HCT116 (cell line): ENCODE results near the gene SOCS3.

ENCODE experiments used
- CTCF ChIP-seq, 3 experiments: fragments of 200-600 bp in 1 of 3; sonication (generic) in 1 of 3; IDR thresholded peaks in 2 of 3; conservative IDR thresholded peaks in 1 of 3; 2 replicates each; pipeline ENCODE4 v1.5.1; 2012 to 2017; ENCODE audit warnings: low read depth in 2 of 3, low read length in 2 of 3, antibody characterized with exemption in 1 of 3, borderline replicate concordance in 1 of 3, control low read depth in 1 of 3, mild to moderate bottlenecking in 1 of 3, mixed read lengths in 1 of 3, mixed run types in 1 of 3, moderate library complexity in 1 of 3; ENCODE audit not compliant: insufficient read depth in 1 of 3
- EZH2 ChIP-seq: fragments of 200-600 bp; sonication (generic); IDR thresholded peaks from 2 replicates; pipeline ENCODE4 v1.6.1; 2017; ENCODE audit warnings: antibody characterized with exemption, mixed run types
- JUND ChIP-seq: IDR thresholded peaks from 2 replicates; pipeline ENCODE4 v1.6.1; 2012
- POLR2A ChIP-seq: IDR thresholded peaks from 2 replicates; pipeline ENCODE4 v1.7.0; 2011; ENCODE audit warnings: borderline replicate concordance; ENCODE audit not compliant: insufficient read depth, insufficient read length; ENCODE audit errors: extremely low read depth

DNA sequence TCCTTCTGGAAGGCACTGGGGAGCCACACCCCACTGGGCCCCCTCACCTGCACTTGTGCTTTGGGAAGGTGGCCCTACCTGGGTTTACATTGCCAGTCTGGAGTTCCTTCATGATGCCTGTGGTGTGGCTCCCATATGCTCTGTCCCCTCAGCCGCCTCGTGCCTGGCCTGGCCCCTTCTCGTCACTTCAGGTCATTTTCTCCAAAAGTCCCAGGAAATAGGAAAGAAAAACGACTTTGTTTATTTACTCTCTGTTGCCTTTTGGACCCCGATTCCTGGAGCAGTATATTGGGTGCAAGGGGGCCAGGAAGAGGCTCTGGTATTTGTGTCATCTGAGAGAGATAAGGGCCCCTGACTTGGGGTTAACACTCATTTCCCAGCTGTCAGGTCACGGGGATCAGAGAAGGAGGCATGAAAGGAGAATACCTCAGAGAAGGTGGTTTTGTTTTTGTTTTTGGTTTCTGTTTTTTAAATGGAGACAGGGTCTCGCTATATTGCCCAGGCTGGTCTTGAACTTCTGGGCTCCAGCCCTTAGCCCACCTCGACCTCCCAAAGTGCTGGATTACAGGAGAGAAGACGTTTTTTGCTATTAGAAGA, 4.7 kb downstream of the SOCS3 start:
- TF ChIP-seq EZH2 (no peak), CTCF (IDR thresholded peaks at IDR 0.05 in 2 of 3, conservative IDR thresholded peaks at IDR 0.05 in 1 of 3; ENCODE audit: borderline replicate concordance in 1 of 3, insufficient read depth in 1 of 3, low read depth in 2 of 3, low read length in 2 of 3) (no peak), JUND (no peak), POLR2A (no peak)
